ENCODE measurements around the gene SCPEP1. TPM values are rescaled to one million over a fixed set of nuclear protein-coding genes. Genes with fewer than 3 reads are reported as not detected.

The SCPEP1 gene
- polyA plus RNA-seq, 3 donors, result 81.0 to 110 (median 88.5) TPM

DNA sequence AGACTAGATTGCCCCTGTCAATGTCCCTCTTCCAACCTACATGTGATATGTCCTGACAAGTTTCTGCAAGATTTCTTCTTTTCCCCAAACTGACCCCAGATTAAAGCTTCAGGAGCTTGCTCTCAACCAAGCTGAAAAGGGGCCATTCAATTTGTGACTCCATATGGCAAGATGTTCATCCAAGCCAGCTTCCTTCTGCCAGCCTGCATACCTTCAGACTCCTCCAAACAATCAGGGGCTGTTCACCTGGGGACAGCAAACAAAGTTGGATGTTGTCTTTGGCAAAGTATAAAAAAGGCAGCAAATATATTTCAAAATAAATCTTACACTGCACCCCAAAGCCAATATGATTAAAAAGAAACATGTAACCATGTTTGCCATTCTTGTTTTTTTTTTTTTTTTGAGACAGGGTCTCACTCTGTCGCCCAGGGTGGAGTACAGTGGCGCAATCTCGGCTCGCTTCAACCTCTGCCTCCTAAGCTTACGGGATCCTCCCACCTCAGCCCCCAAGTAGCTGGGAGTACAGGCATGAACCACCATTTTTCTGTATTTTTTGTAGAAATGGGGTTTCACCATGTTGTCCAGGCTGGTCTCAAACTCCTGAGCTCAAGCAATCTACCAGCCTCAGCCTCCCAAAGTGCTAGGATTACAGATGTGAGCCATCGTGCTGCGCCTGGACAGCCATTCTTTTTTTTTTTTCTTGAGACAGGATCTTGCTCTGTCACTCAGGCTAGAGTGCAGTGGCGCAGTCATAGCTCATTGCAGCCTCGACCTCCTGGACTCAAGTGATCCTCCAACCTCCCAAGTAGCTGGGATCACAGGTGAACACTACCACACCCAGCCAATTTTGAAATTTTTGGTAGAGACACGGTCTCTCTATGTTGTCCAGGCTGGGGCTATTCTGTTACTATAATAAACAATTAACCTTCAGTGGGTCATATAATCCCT is 57.1 kb downstream of the SCPEP1 start:
- no peak for DNase-seq

DNA sequence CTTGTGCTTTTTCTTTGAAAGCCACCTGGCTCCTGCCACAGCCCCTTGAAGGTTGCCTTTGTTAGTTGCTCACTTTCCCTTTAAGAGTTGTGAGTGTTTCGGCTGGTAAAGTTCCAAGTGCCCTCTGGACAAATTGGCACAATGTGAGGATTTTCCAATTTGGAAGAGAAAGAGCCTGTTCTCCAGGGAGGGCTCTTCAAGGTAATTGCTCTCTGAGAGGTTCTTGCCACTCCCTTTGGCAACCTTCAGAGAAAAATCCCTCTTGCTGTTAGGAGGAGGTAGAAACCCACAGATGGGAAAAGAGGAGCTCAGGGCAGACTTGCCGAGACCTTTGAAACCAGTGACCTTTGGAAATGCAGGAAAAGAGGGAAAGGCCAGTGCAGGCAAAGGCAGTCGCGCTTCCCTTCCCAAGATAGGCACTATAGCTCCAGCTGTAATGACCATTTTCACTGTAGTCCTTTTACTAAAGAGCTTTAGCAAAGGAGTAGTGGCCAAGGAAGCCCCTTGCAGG is 58.1 kb downstream of the SCPEP1 start:
- DNase-seq, result no peak

DNA sequence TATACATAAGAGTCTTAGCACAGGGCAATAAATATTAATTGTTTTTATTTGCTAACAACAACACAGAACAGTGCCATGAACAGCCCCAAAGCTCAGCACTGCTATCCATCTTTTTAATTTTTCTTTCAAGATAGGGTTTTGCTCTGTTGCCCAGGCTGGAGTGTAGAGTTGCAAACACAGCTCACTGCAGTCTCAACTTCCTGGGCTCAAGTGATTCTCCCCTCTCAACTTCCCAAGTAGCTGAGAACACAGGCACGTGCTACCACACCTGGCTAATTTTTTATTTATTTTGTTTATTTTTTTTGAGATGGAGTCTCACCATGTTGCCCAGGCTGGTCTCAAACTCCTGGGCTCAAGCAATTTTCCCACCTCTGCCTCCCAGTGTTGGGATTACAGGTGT is 59.5 kb downstream of the SCPEP1 start:
- no peak for DNase-seq

DNA sequence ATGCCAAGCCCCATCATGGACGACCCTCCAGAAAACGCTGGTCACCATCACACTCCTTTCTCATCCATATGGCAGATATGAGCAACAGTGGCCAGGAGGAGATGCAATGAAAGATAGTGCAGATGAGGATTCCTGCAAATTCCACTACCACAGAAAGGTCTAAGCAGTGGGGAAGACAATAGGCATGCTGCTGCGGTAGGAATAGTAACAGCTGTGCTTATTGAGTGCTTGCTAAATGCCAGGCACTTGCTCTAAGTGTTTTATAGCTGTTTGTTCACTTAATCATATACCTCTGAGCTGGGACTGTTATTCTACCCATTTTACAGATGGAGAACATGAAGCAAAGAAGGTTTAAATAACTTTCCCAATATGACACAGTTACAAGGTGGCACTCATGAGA is 60.6 kb downstream of the SCPEP1 start:
- DNase-seq, result no peak

GRCh38 chr17:57040571-57040970 is 62.6 kb downstream of the SCPEP1 start:
- DNase-seq, result no peak

- DNase-seq, result no peak
These were observed 65.3 kb downstream of the SCPEP1 start for GRCh38 chr17:57043276-57043675.

DNA sequence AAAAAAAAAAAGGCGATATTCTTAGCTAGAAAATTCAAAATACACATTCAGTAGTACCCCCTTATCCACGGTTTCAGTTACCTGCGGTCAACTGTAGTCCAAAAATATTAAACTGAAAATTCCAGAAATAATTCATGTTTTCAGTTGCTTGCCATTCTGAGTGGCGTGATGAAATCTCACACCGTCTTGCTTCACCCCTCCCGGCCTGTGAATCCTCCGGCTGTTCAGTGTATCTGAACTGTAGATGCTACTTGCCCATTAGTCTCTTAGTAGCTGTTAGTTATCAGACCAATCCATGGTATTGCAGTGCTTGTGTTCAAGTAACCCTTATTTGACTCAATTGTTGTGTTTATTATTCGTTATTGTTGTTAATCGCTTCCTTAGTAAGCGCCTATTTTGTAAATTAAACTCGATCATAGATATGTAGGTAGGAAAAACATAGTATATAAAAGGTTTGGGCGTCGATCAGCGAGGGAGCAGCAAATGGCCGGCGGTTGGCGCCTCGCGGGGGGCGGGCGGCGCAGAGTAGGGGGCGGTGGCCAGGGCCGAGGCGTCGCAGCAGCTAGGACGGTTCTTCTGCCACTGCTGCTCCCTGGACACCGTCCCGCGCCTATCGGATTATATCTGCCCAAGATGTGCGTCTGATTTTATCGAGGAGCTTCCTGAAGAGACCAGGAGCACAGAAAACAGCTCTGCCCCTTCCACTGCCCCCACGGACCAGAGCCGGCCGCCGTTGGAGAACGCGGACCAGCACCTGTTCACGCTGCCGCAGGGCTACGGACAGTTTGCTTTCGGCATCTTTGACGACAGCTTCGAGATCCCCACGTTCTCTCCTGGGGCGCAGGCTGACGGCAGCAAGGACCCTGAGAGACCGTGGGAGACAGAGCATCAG is 67.3 kb downstream of the SCPEP1 start:
- no peak for DNase-seq

DNA sequence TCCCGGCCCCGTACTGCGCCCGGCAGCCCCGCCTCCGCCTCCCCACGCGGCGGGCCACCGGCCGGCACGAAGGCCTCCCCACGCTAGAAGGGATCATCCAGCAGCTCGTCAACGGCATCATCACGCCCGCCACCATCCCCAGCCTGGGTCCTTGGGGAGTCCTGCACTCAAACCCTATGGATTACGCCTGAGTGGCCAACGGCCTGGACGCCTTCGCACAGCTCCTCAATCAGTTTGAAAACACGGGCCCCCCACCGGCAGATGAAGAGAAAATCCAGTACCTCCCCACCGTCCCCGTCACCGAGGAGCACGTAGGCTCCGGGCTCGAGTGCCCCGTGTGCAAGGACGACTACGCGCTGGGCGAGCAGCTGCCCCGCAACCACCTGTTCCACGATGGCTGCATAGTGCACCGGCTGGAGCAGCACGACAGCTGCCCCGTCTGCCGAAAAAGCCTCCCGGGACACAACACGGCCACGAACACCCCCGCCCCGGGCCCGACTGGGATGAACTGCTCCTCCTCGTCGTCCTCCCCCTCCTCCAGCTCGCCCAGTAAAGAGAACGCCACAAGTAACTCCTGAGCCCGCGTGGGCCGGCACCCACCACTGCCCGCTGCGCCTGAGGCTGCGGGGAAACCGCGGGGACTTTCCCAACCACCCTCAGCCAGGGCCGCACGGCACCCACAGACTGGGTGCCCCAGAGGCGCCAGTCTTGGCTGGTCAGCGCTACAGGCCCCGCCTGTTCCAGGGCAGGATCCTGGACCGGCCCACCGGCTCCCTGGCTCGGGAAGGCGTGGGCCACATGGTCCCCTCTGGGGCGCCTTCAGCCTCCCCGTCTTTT is 68.2 kb downstream of the SCPEP1 start:
- no peak for DNase-seq

DNA sequence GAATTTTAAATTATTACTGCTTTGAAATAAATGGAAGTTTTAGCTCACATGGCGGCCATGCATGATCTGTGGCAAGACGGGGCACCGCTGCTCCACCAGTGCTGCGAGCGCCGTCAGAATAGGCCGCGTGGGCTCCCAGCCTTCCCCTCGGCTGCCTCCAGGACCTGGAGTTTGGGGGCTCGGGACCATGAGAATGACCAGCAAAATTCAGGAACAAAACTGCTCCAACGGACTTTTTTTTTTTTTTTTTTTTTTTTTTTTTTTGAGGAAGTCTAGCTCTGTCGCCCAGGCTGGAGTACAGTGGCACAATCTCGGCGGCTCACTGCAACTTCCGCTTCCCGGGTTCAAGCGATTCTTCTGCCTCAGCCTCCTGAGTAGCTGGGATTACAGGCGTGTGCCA is 68.8 kb downstream of the SCPEP1 start:
- DNase-seq, result no peak

- DNase-seq, result no peak
These were observed 70.2 kb downstream of the SCPEP1 start for GRCh38 chr17:57048096-57048495.

DNA sequence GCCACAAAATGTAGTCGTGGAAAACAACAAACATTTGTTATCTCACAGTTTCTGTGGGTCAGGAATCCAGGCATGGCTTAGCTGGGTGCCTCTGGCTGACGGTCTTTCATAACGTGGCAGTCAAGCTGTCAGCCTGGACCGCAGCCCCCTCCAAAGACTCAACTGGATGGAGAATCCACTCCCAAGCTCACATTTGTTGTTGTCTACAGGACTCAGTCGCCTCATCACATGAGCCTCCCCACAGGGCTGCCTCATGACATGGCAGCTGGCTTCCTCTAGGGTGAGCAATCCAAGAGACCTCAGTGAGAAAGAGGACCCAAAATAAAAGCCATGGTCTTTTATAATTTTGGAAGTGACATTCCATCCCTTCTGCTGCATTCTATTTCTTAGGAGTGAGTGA is 72.4 kb downstream of the SCPEP1 start:
- no peak for DNase-seq

- DNase-seq, result peak; percentile 68
These were observed 74.0 kb downstream of the SCPEP1 start for GRCh38 chr17:57051886-57052361.

Other genes starting within 250 kb of the SCPEP1 start
- 1 to 10 TPM; 1.3 to 2.0 (median 1.4) TPM for gene C17orf67, start 144.2 kb upstream of the SCPEP1 start, polyA plus RNA-seq (ENCODE audit: insufficient read length in 3 of 3)
- gene DGKE, start 144.0 kb upstream of the SCPEP1 start, polyA plus RNA-seq (ENCODE audit: insufficient read length in 3 of 3), result 1 to 10 TPM; 2.6 to 7.1 (median 7.0) TPM
- 10 to 100 TPM; 29.8 to 46.6 (median 35.1) TPM for gene TRIM25, start 64.1 kb upstream of the SCPEP1 start, polyA plus RNA-seq (ENCODE audit: insufficient read length in 3 of 3)
- 10 to 100 TPM; 28.4 to 30.3 (median 30.2) TPM for gene COIL, start 17.1 kb upstream of the SCPEP1 start, polyA plus RNA-seq (ENCODE audit: insufficient read length in 3 of 3)
- gene AKAP1, start 107.1 kb downstream of the SCPEP1 start, polyA plus RNA-seq (ENCODE audit: insufficient read length in 3 of 3), result 10 to 100 TPM; 36.0 to 40.5 (median 39.5) TPM

All from renal pelvis (tissue), 4 donors.